ENCODE measurements around the gene GLI3. TPM values are rescaled to one million over a fixed set of nuclear protein-coding genes. Genes with fewer than 3 reads are reported as not detected.

GLI3 gene
- total RNA-seq, 1 donor from 2014 or later: 32.0 TPM

- H4K20me1 ChIP-seq (ENCODE audit: low read depth): peaks cover 96% of the 10 kb centered on the region
- no peak for TF ChIP-seq EZH2phosphoT487 (IDR thresholded peaks at IDR 0.05)
- TF ChIP-seq EZH2 (IDR thresholded peaks at IDR 0.05): no peak
- TF ChIP-seq CTCF (IDR thresholded peaks at IDR 0.05): no peak
- no peaks in the 10 kb centered on the region for H3K9me3 ChIP-seq (ENCODE audit: low read depth)
- peaks cover 68% of the 10 kb centered on the region for H3K36me3 Mint-ChIP-seq
- peaks cover 100% of the 10 kb centered on the region for H3K79me2 ChIP-seq (ENCODE audit: low read depth)
- H3K27me3 ChIP-seq: no peaks in the 10 kb centered on the region
- no peak overlapping the region for H3K4me3 Mint-ChIP-seq
- H3K4me1 Mint-ChIP-seq: peaks cover 42% of the 10 kb centered on the region
- H3K4me3 ChIP-seq: no peak overlapping the region
- H3K9ac ChIP-seq: no peak overlapping the region
- peaks cover 6% of the 10 kb centered on the region for H3K36me3 ChIP-seq
- H3K4me2 ChIP-seq: no peak overlapping the region
- H3K9me3 Mint-ChIP-seq: no peaks in the 10 kb centered on the region
- no peak overlapping the region for H2AFZ ChIP-seq (replicated peaks)
- H3K27ac Mint-ChIP-seq: no peak overlapping the region
- H3F3A ChIP-seq (ENCODE audit: low read depth): no peaks in the 10 kb centered on the region
- peaks cover 10% of the 10 kb centered on the region for H3K4me1 ChIP-seq
- DNase-seq (ENCODE audit: low spot score): no peak
- peaks cover 5% of the 10 kb centered on the region for H3K27me3 Mint-ChIP-seq (ENCODE audit: insufficient read depth, low read depth)
- H3K27ac ChIP-seq: no peak overlapping the region
Observed at GRCh38 chr7:42181566-42181965, 55.4 kb downstream of the GLI3 start.

GRCh38 chr7:42180806-42181205, 56.2 kb downstream of the GLI3 start:
- peaks cover 100% of the 10 kb centered on the region for H3K79me2 ChIP-seq (ENCODE audit: low read depth)

GRCh38 chr7:42176724-42177101, 60.3 kb downstream of the GLI3 start:
- Mint-ChIP-seq H3K27ac (peak overlapping the region; percentile 72), H3K4me1 (peaks cover 41% of the 10 kb centered on the region), H3K36me3 (peaks cover 66% of the 10 kb centered on the region), H3K9me3 (no peaks in the 10 kb centered on the region), H3K27me3 (ENCODE audit: insufficient read depth, low read depth) (no peaks in the 10 kb centered on the region), H3K4me3 (no peak overlapping the region)
- H2AFZ ChIP-seq (replicated peaks): no peak overlapping the region
- peaks cover 10% of the 10 kb centered on the region for H3K4me1 ChIP-seq
- H3K4me3 ChIP-seq: no peak overlapping the region
- H3K27ac ChIP-seq: no peak overlapping the region
- no peaks in the 10 kb centered on the region for H3K9me3 ChIP-seq (ENCODE audit: low read depth)
- H4K20me1 ChIP-seq (ENCODE audit: low read depth): peaks cover 97% of the 10 kb centered on the region
- H3K79me2 ChIP-seq (ENCODE audit: low read depth): peaks cover 100% of the 10 kb centered on the region
- no peak for DNase-seq (ENCODE audit: low spot score)
- no peak overlapping the region for H3K4me2 ChIP-seq
- H3K36me3 ChIP-seq: peaks cover under 1% of the 10 kb centered on the region
- no peaks in the 10 kb centered on the region for H3K27me3 ChIP-seq
- no peak for TF ChIP-seq EZH2 (IDR thresholded peaks at IDR 0.05)
- TF ChIP-seq CTCF (IDR thresholded peaks at IDR 0.05): no peak
- no peak for TF ChIP-seq EZH2phosphoT487 (IDR thresholded peaks at IDR 0.05)
- no peak overlapping the region for H3K9ac ChIP-seq
- H3F3A ChIP-seq (ENCODE audit: low read depth): no peaks in the 10 kb centered on the region

More at GRCh38 chr7:42180806-42181205, 56.2 kb downstream of the GLI3 start:
- Histone ChIP-seq H4K20me1 (ENCODE audit: low read depth) (peaks cover 96% of the 10 kb centered on the region), H3K27ac (no peak overlapping the region), H3K36me3 (peaks cover 6% of the 10 kb centered on the region), H3K4me1 (peaks cover 3% of the 10 kb centered on the region), H3K4me3 (no peak overlapping the region), H3K9me3 (ENCODE audit: low read depth) (no peaks in the 10 kb centered on the region), H3F3A (ENCODE audit: low read depth) (no peaks in the 10 kb centered on the region), H3K27me3 (no peaks in the 10 kb centered on the region), H3K4me2 (no peak overlapping the region), H3K9ac (no peak overlapping the region), H2AFZ (replicated peaks) (no peak overlapping the region)
- Mint-ChIP-seq H3K4me3 (no peak overlapping the region), H3K27me3 (ENCODE audit: insufficient read depth, low read depth) (peaks cover 5% of the 10 kb centered on the region), H3K36me3 (peaks cover 69% of the 10 kb centered on the region), H3K4me1 (peaks cover 45% of the 10 kb centered on the region), H3K27ac (no peak overlapping the region), H3K9me3 (no peaks in the 10 kb centered on the region)
- TF ChIP-seq CTCF (IDR thresholded peaks at IDR 0.05): no peak
- no peak for TF ChIP-seq EZH2 (IDR thresholded peaks at IDR 0.05)
- no peak for TF ChIP-seq EZH2phosphoT487 (IDR thresholded peaks at IDR 0.05)
- no peak for DNase-seq (ENCODE audit: low spot score)

Measured in neural progenitor cell (in vitro differentiated cells).